SK-N-SH treated with all-trans-retinoic acid at 6 μM for 48 hours (cell line): ENCODE measurements around the gene NGDN.

ENCODE experiments used
- ATAC-seq: fragments of 200-7000 bp; cut with Tn5 transposase; 3 replicates; pipeline ENCODE4 v1.9.1; 2020; ENCODE audit warnings: mild to moderate bottlenecking, moderate library complexity
- ARNTL ChIP-seq: fragments of 450-650 bp; formaldehyde crosslinking; IDR thresholded peaks from 2 replicates; pipeline ENCODE4 v1.5.0; 2020; ENCODE audit warnings: low read depth, mild to moderate bottlenecking, moderate library complexity, borderline replicate concordance
- BACH2 ChIP-seq: fragments of 250-450 bp; sonication (Bioruptor Pico); IDR thresholded peaks from 2 replicates; pipeline ENCODE4 v1.9.0; 2021; ENCODE audit warnings: mild to moderate bottlenecking, borderline replicate concordance
- CREB5 ChIP-seq: fragments of 250-450 bp; sonication (Bioruptor Pico); IDR thresholded peaks from 2 replicates; pipeline ENCODE4 v1.5.1; 2020; ENCODE audit warnings: low read depth, mild to moderate bottlenecking, moderate library complexity
- ESRRG ChIP-seq: fragments of 250-450 bp; sonication (Bioruptor Pico); IDR thresholded peaks from 2 replicates; pipeline ENCODE4 v1.6.1; 2021; ENCODE audit warnings: mild to moderate bottlenecking
- ISL1 ChIP-seq: fragments of 250-450 bp; sonication (Bioruptor Pico); IDR thresholded peaks from 2 replicates; pipeline ENCODE4 v2.1.2; 2022; ENCODE audit warnings: mild to moderate bottlenecking, moderate library complexity
- OSR1 ChIP-seq: fragments of 250-450 bp; sonication (Bioruptor Pico); IDR thresholded peaks from 2 replicates; pipeline ENCODE4 v1.8.0; 2022; ENCODE audit warnings: moderate library complexity, mild to moderate bottlenecking, inconsistent platforms
- PATZ1 ChIP-seq: fragments of 250-450 bp; sonication (Bioruptor Pico); IDR thresholded peaks from 2 replicates; pipeline ENCODE4 v1.8.0; 2020; ENCODE audit warnings: mild to moderate bottlenecking, moderate library complexity, borderline replicate concordance
- PPARA ChIP-seq: fragments of 250-450 bp; sonication (Bioruptor Pico); IDR thresholded peaks from 2 replicates; pipeline ENCODE4 v1.5.0; 2020; ENCODE audit warnings: mild to moderate bottlenecking, borderline replicate concordance
- SNAI2 ChIP-seq: fragments of 250-450 bp; sonication (Bioruptor Pico); IDR thresholded peaks from 2 replicates; pipeline ENCODE4 v1.5.0; 2020; ENCODE audit warnings: mild to moderate bottlenecking, moderate library complexity
- TCF4 ChIP-seq: fragments of 250-450 bp; sonication (Bioruptor Pico); IDR thresholded peaks from 2 replicates; pipeline ENCODE4 v1.8.0; 2021; ENCODE audit warnings: mild to moderate bottlenecking, moderate library complexity, borderline replicate concordance
- ZC3H10 ChIP-seq: fragments of 250-450 bp; sonication (Bioruptor Pico); IDR thresholded peaks from 2 replicates; pipeline ENCODE4 v1.5.1; 2021; ENCODE audit warnings: mild to moderate bottlenecking, moderate library complexity
- ZFP30 ChIP-seq: fragments of 450-650 bp; formaldehyde crosslinking; IDR thresholded peaks from 2 replicates; pipeline ENCODE4 v1.5.0; 2022; ENCODE audit warnings: mild to moderate bottlenecking, moderate library complexity
- ZNF70 ChIP-seq: fragments of 450-650 bp; formaldehyde crosslinking; IDR thresholded peaks from 2 replicates; pipeline ENCODE4 v1.5.0; 2020; ENCODE audit warnings: mild to moderate bottlenecking, moderate library complexity
- ZNF8 ChIP-seq: fragments of 450-650 bp; formaldehyde crosslinking; IDR thresholded peaks from 2 replicates; pipeline ENCODE4 v1.5.0; 2020; ENCODE audit warnings: mild to moderate bottlenecking, moderate library complexity
- TF ChIP-seq, protein P1 (sequence below): fragments of 250-450 bp; sonication (Bioruptor Pico); IDR thresholded peaks from 2 replicates; pipeline ENCODE4 v1.5.1; 2021; ENCODE audit warnings: mild to moderate bottlenecking, moderate library complexity
- TF ChIP-seq, protein P2 (sequence below): fragments of 250-450 bp; sonication (Bioruptor Pico); IDR thresholded peaks from 2 replicates; pipeline ENCODE4 v1.5.0; 2020; ENCODE audit warnings: mild to moderate bottlenecking, moderate library complexity

Gene NGDN

GRCh38 chr14:23438101-23438971 is 31.2 kb upstream of the NGDN start:
- ATAC-seq, result no peak
- TF ChIP-seq ZFP30 (CRISPR knock-in tag) (no peak), OSR1 (CRISPR knock-in tag) (no peak), CREB5 (CRISPR knock-in tag) (no peak), ZNF8 (CRISPR knock-in tag) (no peak), PATZ1 (CRISPR knock-in tag) (no peak), ZC3H10 (CRISPR knock-in tag) (no peak), ISL1 (no peak)
- TF ChIP-seq, protein P1, sequence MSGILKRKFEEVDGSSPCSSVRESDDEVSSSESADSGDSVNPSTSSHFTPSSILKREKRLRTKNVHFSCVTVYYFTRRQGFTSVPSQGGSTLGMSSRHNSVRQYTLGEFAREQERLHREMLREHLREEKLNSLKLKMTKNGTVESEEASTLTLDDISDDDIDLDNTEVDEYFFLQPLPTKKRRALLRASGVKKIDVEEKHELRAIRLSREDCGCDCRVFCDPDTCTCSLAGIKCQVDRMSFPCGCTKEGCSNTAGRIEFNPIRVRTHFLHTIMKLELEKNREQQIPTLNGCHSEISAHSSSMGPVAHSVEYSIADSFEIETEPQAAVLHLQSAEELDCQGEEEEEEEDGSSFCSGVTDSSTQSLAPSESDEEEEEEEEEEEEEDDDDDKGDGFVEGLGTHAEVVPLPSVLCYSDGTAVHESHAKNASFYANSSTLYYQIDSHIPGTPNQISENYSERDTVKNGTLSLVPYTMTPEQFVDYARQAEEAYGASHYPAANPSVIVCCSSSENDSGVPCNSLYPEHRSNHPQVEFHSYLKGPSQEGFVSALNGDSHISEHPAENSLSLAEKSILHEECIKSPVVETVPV (CRISPR knock-in tag), result no peak

GRCh38 chr14:23439107-23439835 is 30.2 kb upstream of the NGDN start:
- ATAC-seq, result no peak
- TF ChIP-seq CREB5 (CRISPR knock-in tag) (no peak), ESRRG (no peak), TCF4 (CRISPR knock-in tag) (no peak), OSR1 (CRISPR knock-in tag) (no peak), SNAI2 (CRISPR knock-in tag) (no peak), BACH2 (CRISPR knock-in tag) (no peak), ZFP30 (CRISPR knock-in tag) (no peak), ZNF70 (no peak), ARNTL (CRISPR knock-in tag) (no peak), ISL1 (no peak), PPARA (no peak), PATZ1 (CRISPR knock-in tag) (no peak)
- TF ChIP-seq, protein P1 (CRISPR knock-in tag), result no peak
- TF ChIP-seq, protein P2, sequence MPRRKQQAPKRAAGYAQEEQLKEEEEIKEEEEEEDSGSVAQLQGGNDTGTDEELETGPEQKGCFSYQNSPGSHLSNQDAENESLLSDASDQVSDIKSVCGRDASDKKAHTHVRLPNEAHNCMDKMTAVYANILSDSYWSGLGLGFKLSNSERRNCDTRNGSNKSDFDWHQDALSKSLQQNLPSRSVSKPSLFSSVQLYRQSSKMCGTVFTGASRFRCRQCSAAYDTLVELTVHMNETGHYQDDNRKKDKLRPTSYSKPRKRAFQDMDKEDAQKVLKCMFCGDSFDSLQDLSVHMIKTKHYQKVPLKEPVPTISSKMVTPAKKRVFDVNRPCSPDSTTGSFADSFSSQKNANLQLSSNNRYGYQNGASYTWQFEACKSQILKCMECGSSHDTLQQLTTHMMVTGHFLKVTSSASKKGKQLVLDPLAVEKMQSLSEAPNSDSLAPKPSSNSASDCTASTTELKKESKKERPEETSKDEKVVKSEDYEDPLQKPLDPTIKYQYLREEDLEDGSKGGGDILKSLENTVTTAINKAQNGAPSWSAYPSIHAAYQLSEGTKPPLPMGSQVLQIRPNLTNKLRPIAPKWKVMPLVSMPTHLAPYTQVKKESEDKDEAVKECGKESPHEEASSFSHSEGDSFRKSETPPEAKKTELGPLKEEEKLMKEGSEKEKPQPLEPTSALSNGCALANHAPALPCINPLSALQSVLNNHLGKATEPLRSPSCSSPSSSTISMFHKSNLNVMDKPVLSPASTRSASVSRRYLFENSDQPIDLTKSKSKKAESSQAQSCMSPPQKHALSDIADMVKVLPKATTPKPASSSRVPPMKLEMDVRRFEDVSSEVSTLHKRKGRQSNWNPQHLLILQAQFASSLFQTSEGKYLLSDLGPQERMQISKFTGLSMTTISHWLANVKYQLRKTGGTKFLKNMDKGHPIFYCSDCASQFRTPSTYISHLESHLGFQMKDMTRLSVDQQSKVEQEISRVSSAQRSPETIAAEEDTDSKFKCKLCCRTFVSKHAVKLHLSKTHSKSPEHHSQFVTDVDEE (CRISPR knock-in tag), result no peak
